ENCODE measurements around the gene GRAMD2A. TPM values are rescaled to one million over a fixed set of nuclear protein-coding genes. Genes with fewer than 3 reads are reported as not detected.

GRAMD2A gene
- total RNA-seq, 1 donor from 2014 or later, result not detected

DNA sequence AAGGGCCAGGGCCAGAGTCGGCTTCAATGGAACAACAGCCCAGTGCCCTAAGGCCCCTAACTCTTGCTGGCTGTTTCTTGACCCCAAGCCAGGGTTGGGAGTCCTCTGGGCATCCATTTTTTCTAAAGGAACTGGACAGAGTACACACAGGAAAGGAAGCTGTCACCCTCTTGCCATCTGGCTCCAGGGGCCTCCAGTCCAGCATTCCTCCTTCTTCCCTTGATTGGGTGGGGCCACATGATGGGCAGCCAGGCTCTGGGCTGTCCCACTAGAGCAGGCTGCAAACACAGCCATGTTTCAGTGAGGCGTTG, 1.6 kb upstream of the GRAMD2A start:
- TF ChIP-seq, protein P1, sequence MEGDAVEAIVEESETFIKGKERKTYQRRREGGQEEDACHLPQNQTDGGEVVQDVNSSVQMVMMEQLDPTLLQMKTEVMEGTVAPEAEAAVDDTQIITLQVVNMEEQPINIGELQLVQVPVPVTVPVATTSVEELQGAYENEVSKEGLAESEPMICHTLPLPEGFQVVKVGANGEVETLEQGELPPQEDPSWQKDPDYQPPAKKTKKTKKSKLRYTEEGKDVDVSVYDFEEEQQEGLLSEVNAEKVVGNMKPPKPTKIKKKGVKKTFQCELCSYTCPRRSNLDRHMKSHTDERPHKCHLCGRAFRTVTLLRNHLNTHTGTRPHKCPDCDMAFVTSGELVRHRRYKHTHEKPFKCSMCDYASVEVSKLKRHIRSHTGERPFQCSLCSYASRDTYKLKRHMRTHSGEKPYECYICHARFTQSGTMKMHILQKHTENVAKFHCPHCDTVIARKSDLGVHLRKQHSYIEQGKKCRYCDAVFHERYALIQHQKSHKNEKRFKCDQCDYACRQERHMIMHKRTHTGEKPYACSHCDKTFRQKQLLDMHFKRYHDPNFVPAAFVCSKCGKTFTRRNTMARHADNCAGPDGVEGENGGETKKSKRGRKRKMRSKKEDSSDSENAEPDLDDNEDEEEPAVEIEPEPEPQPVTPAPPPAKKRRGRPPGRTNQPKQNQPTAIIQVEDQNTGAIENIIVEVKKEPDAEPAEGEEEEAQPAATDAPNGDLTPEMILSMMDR (IDR thresholded peaks at IDR 0.05), result no peak
- peaks cover 46 to 55% of the 10 kb centered on the region in 2 donors for H3K36me3 ChIP-seq
- intact Hi-C loops (cut with DNase I), result loop anchor here (1.0 to 2.0 kb wide), 3 partner anchors 32 to 87 kb away; partner anchors contain the start of genes PARP6 and PKM
- H3K9me3 ChIP-seq, result no peaks in the 10 kb centered on the region
- H3K27ac ChIP-seq, result no peak overlapping the region
- H3K27me3 ChIP-seq, result no peaks in the 10 kb centered on the region
- H3K4me1 ChIP-seq, result peaks cover 6 to 7% of the 10 kb centered on the region in 2 donors
- H3K4me3 ChIP-seq, result no peak overlapping the region
- DNase-seq (ENCODE audit: low spot score in 2 of 2), result no peak

DNA sequence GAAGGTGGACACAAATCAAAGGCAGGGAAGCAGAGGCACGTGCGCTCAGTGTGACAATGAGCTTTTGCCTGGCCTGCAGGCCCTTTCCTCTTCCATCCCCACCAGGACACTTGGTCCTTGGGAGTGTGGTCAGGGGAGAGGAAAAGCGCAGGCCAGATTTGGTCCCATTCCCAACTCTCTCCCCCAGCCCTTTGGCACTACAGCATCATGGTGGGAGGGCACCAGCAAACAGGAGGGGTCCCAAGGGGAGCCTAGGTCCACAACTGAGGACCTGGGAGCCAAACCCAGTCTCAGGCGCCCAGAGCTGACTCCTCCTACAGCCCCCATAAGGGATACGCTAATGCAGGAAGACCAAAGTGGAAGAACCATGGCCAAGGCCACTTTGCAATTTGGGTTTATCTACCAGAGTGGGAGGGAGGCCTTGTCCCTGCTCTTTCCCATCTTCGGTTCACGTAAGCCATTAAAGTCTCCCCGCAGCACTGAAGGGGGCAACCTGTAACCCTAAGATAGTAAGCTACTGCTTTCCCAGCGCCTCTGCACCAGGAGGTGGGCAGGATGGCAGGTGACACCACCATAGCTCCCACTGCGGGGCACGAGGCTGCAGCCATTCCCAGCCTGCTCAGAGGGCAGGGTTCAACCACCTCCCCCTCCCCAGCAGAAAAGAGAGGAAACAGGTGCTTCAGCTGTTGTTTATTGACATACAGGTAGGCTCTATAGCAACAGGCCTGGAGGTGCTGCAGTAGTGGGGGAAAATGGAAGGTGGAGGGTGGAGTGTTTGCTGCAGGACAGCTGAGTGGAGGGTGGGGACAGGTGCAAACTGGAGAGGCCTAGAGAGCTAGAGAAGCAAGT, 993 bp upstream of the GRAMD2A start:
- Histone ChIP-seq H3K27me3 (no peaks in the 10 kb centered on the region), H3K4me1 (peaks cover 4 to 6% of the 10 kb centered on the region in 2 donors), H3K9me3 (no peaks in the 10 kb centered on the region), H3K4me3 (no peak overlapping the region), H3K36me3 (peaks cover 44 to 51% of the 10 kb centered on the region in 2 donors), H3K27ac (no peak overlapping the region)
- TF ChIP-seq, protein P1 (IDR thresholded peaks at IDR 0.05), result no peak
- intact Hi-C loops (cut with DNase I), result loop anchor here (1.0 to 2.0 kb wide), 3 partner anchors 32 to 88 kb away; partner anchors contain the start of genes PARP6 and PKM
- DNase-seq (ENCODE audit: low spot score in 2 of 2), result no peak

DNA sequence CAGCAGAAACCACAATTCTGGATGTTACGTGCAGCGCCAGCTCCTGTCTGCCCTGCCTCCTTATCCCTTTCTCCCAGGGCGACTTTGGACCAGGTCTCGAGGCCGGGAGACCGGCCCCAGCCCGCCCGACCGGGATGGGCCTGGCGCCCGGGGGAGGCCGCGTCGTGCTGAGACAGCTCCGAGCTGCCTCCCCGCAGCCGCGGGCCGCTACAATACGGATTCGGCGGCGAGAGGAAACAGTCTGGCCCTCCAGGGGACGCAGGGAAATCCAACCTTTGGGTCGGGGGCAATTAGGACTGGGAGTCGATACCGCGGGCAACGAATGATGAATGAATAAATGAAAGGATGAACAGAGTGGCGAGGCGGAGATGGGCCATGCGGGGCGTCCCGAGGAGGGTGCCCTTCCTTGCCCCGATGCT, 537 bp downstream of the GRAMD2A start:
- intact Hi-C loops (cut with DNase I), result no loop called here
- H3K36me3 ChIP-seq, result peaks cover 34 to 36% of the 10 kb centered on the region in 2 donors
- no peak for DNase-seq (ENCODE audit: low spot score in 2 of 2)

DNA sequence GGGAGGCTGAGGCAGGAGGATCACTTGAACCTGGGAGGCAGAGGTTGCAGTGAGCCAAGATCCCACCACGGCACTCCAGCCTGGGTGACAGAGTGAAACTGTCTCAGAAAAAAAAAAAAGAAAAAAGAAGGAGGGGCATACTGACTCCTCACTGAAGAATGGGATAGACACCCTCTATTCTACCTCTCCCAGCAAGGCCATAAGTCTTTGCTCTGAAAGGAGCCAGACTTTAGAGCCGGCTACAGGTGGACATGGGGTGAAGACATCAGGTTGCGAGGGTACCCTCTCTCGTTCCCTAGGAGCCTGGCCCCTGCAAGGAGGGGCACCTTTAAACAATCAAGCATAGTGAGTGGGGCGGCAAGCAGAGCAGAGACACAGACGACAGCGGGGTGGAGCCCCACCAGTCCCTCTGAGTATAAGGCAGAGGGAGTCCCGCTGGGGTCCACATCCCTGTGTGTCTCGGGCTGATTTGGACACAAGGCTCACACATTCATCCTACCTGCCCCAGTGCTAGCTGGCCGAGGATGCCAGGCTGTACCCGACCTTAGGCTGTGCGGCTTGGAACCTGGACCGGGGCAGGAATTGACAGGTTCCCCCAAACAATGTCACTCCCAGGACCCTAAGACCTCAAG, 1.1 kb downstream of the GRAMD2A start:
- Histone ChIP-seq H3K4me1 (peaks cover 0 to 6% of the 10 kb centered on the region in 2 donors), H3K27ac (no peak overlapping the region), H3K4me3 (peak overlapping the region in 1 of 2 donors; percentile 76), H3K9me3 (no peaks in the 10 kb centered on the region), H3K36me3 (peaks cover 29 to 30% of the 10 kb centered on the region in 2 donors), H3K27me3 (no peaks in the 10 kb centered on the region)
- TF ChIP-seq, protein P1 (IDR thresholded peaks at IDR 0.05), result no peak
- intact Hi-C loops (cut with DNase I), result no loop called here
- DNase-seq (ENCODE audit: low spot score in 2 of 2), result no peak

More for the DNA sequence above, 537 bp downstream of the GRAMD2A start:
- Histone ChIP-seq H3K4me3 (peak overlapping the region; percentile 57 to 76), H3K27me3 (no peaks in the 10 kb centered on the region), H3K9me3 (no peaks in the 10 kb centered on the region), H3K4me1 (peaks cover 0 to 6% of the 10 kb centered on the region in 2 donors), H3K27ac (no peak overlapping the region)
- TF ChIP-seq, protein P1 (IDR thresholded peaks at IDR 0.05), result no peak

DNA sequence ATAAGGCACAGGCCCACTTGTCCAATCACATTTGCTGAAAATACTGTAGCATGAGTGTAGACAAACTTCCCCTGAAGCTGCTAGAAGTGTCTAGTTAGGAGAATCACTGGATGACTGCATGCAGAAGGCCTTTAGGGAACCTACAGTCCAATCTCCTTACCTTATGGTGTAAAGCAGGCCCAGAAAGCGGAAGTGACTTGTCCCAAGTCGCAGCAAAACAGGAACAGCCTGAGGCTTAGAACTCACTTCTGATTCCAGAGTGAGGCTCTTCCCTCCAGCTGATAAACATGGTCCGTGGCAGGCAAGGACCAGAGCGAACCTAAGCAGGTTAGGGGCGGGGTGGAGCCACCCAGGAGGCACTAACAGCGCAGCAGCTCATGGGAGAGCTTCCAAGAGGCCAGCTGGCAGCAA, 2.5 kb downstream of the GRAMD2A start:
- DNase-seq (ENCODE audit: low spot score in 2 of 2), result no peak
- H3K36me3 ChIP-seq, result peaks cover 15 to 16% of the 10 kb centered on the region in 2 donors
- no peaks in the 10 kb centered on the region for H3K27me3 ChIP-seq
- no peak overlapping the region for H3K4me3 ChIP-seq
- intact Hi-C loops (cut with DNase I), result no loop called here
- TF ChIP-seq, protein P1 (IDR thresholded peaks at IDR 0.05), result no peak
- H3K9me3 ChIP-seq, result no peaks in the 10 kb centered on the region
- H3K4me1 ChIP-seq, result peaks cover 0 to 6% of the 10 kb centered on the region in 2 donors
- no peak overlapping the region for H3K27ac ChIP-seq
